ENCODE data around the gene SLAIN2.
"Not testable (repeated sequence)": the region's sequence is repeated elsewhere in the genome, so short reads cannot be mapped to it uniquely, and the experiment has no call there.

The SLAIN2 gene

DNA sequence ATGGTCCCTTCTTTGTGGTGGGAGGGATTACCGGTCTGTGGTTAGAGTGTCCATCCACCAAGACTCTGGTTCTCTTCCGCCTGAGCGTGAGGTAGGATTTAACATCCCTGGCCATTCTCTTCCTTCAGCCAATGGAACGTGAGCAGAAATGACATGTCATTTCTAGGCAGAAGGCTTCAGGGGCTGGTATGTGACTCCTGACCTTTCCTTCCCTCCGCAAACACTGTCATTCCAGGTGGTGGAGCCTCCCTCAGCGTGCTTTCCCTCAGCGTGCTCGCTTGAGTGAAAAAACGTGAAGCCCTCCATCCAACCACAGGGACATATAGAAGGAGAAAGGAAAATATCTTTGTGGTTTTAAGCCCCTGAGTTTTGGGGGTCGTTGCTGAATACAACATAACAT is 107.8 kb downstream of the SLAIN2 start:
- no peak for DNase-seq

DNA sequence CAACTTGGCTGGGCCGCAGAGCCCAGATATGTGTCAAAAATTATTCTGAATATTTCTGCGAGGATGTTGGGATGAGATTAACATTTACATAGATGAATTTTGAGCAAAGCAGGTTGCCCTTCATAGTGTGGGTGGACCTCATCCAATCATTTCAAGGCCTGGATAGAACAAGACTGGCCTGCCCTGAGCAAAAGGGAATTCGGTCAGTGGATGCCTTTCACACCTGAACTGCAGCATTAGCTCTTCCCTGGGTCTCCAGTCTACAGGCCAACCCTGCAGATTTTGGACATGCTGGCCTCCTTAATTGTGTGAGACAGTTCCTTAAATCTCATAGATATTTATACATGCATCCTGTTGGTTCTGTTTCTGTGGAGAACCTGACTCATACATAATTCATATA is 109.4 kb downstream of the SLAIN2 start:
- DNase-seq = no peak

DNA sequence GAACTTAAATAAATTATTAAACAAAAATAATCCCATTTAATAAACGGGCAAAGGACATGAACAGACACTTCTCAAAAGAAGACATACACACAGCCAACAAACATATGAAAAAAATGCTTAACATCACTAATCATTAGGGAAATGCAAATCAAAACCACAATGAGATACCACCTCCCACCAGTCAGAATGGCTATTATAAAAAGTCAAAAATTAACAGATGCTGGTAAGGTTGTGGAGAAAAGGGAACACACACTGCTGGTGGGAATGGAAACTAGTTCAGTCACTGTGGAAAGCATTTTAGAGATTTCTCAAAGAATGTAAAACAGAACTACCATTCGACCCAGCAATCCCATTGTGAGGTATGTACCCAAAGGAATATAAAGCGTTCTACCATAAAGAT is 110.3 kb downstream of the SLAIN2 start:
- DNase-seq = not testable (repeated sequence)

DNA sequence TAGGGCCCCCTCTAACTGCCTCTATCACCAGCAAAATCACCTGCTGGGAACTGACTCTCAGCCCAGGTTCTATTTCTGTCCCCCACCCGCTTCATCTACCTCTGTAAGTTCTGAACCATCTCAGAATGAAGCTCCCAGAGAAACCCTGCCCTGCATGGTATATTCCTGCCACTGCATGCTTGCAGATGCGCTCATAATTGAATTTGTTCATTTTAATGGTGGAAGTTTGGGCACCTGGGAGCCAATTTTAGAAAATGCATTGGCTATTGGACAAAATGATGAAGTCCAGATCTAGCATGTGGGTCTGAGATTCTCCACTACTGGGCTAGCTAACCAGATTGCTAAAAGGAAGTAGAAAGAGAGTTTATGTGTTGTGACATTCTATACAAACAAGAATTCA is 113.3 kb downstream of the SLAIN2 start:
- no peak for DNase-seq

DNA sequence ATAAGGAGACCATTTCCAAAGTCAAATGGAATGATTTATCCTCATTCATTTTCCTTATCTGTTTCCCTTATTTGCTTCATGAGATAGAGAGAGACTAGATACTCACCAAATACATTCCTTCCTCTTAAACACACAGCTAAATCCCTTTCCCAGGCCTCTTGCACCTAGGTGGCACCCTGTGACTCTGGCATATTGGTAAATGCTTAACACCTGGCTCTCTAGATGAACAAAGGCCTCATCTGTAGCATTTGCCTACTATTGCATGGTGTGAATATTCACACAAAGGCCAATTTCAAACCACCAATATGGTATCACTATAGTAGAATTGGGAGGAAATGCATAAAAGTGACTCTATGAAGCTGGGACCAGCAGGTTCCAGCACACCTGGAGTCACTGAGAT is 119.7 kb downstream of the SLAIN2 start:
- no peak for DNase-seq

DNA sequence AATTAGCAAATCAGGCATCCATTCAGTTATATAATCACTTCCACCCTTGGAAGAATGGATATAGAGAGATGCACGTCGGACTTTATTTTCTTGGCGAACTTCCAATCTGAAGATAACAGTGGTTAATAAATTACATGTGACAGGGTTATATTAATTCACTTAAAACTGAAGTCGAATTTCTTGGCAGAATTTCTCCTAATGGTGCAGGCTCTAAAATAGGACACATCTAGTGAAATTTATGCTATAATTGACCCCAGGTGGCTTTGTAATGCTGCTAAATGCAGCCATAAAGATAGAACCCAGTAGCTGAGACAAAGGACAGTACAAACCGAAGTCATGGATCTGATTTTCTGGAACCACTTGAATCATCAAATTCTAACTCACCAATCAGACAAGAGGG is 121.0 kb downstream of the SLAIN2 start:
- no peak for DNase-seq

DNA sequence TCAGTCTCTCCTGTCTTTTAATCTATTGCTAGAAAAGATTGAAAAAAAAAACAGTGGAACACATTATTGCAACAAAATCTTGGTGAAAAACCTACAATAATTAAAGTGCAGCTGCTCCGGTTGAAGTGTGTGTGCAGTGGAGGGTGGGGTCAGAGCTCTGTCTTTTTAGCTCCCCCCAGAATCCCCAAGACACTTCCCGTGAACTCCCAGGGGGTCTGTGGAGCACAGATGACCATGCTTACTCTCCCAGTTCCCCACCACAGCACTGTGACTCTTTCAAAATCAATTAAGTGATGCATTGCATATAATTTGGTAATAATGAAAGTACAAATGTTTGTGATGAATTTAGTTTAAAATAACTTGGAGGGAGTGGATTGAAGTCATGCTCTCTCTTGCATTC is 126.1 kb downstream of the SLAIN2 start:
- no peak for DNase-seq

DNA sequence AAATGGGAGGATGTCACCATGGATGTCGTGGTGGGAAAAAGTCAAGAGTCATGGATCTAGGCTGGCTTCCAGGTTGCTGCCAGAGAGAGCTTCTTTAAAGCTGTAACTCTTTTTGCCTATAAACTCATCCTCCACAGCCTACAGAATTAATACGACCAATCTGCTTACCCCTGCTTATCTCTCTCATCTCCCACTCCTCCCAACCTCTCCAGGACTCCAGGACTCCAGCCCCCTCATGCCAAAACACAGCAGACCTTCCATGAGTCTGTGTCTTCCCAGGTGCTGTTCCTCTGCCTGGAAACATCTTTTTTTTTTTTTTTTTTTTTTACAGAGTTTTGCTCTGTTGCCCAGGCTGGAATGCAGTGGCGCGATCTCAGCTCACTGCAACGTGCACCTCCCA is 126.6 kb downstream of the SLAIN2 start:
- no peak for DNase-seq

DNA sequence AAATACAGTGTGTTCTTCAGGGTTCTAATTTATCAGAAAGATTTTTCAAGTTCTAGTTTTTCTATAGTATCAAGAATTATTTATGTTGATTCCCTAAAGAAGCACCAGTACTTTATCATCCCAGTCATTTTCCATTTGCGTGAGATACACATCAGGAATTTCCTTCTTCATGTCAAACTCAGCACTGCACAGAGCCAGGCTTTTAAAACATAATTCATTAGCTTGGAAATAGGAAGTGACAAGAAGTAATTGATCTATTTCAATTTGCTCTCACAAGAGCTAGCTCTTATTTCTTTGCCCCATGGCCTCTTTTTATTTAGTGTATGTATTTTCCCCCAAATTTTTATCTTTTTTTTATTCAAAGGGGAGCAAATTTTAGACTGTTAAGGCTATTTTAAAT is 128.8 kb downstream of the SLAIN2 start:
- no peak for DNase-seq

DNA sequence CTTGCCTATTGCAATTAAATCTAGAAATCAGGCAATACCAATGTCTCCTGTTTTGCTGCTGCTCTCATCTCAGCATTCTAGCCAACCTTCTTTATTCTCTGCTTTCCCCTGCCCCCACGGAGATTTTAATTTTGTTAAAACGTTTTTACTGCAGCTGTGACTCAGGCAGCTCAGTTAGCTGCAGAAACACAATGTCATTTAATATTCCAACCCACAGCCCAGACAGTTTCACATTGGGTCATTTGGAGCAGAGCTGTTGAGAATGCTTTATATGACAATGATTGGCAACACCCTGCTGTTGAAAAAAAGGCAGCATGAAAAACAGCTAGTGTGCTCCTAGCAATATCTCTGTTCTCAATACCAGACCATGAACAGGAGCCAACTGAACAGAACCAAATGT is 129.2 kb downstream of the SLAIN2 start:
- no peak for DNase-seq

DNA sequence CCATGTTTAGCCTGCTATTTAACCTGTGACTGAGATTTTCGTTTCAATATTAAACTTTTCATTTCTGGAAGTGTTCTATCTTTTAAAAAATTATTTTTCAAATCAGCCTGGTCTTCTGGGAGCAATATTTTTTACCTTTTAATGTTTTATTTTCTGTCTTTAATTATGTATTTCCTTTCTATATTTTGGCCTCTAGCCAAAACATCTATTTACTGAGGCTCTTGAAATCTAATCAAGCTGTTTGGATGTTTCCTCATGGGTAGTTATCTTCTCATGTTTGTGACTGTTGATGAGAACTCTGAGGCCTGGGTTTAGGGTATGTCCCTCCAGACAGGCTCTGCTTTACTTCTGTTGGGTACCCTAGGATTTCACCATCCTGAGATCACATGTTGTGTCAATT is 131.5 kb downstream of the SLAIN2 start:
- DNase-seq = no peak

DNA sequence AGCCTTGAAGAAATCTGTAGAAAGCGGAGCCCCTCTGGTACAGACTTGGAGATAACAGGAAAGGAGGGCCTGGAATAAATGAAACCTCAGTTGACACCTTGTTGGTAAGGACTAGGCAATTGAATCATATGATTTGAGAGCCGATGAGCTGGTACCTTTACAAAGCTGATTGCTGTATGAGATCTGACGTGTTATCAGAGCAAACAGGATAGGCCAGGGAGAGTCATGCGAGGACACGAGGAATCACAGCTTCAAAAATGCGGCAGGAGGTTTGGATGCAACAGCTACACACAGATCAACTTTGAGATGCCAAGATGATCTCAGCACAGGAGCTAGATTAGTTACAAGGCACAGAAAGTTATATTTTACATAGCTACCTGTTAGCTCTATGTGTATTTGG is 134.4 kb downstream of the SLAIN2 start:
- no peak for DNase-seq

Data from NK-92 treated with Interleukin-12 subunit alpha and Interleukin-12 subunit beta, amount 100 ng/mL, for 24 hours (cell line).